HG03139 (cell line): ENCODE measurements around the gene CSTB.
A peak's percentile ranks its signal among the peaks of the same experiment; 100 is the strongest.

ENCODE experiments used
- ATAC-seq: cut with Tn5 transposase; IDR thresholded peaks from one replicate; pipeline ENCODE4 v1.9.1; 2021; ENCODE audit not compliant: unreplicated experiment

CSTB gene

GRCh38 chr21:43811262-43812105 is 35.4 kb upstream of the CSTB start:
- ATAC-seq, result no peak

DNA sequence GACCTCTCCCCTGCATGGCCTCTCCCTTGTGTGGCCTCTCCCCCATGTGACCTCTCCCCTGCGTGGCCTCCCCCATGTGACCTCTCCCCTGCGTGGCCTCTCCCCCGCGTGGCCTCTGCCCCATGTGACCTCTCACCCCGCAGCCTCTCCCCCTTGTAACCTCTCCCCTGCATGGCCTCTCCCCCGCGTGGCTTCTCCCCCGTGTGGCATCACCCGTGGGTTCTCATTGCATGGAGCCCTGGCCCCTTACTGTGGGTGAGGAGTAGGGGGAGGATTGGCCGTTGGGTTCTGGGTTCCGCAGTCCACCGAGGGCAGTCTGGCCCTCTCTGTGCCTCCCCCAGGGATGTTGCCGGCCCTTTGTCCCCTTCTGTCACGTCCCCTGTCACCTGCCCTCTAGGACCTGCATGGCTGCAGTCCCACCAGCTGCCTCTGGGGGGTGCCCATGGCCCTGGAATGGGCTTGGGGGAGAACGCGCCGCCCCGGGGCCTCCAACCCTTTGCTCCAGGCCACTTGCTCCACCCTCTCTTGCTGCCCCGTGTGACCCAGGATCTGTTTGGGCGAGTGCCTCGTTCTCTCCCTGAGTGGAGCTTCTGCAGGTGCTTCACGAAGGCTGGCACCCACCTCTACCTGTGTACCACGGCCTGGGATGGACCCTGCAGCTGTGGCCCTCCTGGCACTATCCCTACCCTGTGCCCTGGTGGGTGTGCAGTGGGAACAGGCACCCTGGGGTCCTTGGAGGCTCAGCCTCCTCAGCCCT is 34.6 kb upstream of the CSTB start:
- no peak for ATAC-seq

DNA sequence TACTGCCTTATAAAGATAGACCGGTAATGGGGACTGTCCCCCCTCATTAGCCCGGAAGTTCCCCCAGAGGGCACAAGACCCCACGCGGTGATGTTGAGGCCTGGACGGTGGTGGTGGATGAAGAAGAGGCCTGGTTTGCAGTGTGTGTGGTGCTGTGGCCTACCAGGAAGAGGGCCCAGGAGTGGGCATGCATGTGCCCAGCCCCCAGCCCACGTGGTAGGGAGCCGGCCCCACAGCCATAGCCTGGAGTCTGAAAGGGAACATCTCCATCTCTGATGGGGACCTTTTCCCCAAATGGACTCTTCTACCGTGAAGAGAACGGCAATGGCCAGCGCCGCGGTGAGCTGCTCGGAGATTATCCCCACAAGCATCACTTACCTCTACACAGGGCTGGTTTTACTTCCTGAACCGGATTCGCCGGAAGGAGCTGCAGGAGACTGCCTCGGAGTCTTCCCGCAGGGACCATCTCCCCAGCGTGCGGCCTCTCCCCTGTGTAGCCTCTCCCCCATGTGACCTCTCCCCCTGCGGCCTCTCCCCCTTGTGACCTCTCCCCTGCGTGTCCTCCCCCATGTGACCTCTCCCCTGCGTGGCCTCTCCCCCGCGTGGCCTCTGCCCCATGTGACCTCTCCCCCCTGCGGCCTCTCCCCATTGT is 33.9 kb upstream of the CSTB start:
- no peak for ATAC-seq

- ATAC-seq, result no peak
These were observed 33.3 kb upstream of the CSTB start for GRCh38 chr21:43809346-43809799.

- no peak for ATAC-seq
These were observed 32.7 kb upstream of the CSTB start for GRCh38 chr21:43808832-43809251.

- no peak for ATAC-seq
These were observed 32.3 kb upstream of the CSTB start for GRCh38 chr21:43808367-43808766.

- no peak for ATAC-seq
These were observed 30.1 kb upstream of the CSTB start for GRCh38 chr21:43806017-43806710.

DNA sequence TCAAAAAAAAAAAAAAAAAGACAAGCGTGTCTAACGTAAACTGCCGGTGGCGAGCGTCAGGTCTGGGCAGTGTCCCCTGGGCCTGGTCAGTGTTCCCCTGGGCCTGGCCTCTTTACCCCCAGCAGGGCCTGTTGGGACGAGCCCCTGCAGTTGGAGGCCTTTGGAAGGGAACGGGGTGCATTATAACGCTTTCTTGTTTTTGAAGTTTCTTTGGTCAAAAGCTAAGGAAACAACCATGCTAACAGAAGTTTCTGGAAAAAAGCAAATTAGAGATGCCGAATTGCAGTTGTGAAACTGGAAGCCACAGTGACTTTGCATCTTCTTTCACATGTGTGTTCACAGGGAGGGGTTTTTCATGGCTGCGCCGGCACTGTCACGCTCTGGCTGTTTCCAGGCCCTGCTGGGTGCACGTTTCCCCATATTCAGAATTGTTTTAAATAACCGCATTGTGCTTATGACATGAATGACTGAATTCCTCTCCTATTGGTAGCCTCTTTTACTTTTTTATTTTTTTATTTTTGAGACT is 29.2 kb upstream of the CSTB start:
- ATAC-seq, result peak; percentile 69

DNA sequence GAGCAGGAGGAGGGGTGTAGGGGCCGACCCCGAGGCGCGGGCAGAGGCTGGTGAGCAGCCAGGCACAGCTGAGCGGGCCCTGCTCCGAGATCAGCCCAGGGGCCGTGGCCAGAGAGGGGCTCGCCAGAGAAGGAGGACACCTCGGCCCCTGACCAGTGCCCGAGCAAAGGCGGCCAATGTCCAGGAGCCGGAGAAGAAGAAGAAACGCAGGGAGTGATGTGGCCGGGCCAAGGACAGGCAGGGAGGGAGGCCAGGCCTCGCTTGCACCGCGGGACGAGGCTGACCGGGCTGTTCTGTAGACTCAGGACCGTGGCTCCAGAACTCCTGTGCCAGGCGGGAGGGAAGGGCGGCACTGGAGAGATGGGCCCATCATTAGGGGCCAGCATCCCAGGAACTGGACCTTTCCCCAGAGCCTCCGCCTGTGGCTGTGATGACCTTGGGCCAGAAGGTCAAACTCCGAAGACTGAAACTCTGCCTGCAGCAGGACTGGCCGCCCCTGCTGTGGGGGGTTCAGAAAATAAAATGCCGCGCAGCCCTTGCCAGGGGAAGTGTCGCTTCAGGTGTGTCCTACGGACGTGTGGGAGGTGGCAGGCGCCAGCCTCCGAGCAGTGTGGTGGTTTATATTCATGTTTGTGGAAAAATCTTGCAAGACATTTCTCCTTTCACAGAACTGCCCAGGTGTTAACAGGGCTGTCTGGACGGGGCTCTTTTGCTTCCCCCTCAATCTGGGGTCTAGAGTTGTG is 27.6 kb upstream of the CSTB start:
- ATAC-seq, result no peak

DNA sequence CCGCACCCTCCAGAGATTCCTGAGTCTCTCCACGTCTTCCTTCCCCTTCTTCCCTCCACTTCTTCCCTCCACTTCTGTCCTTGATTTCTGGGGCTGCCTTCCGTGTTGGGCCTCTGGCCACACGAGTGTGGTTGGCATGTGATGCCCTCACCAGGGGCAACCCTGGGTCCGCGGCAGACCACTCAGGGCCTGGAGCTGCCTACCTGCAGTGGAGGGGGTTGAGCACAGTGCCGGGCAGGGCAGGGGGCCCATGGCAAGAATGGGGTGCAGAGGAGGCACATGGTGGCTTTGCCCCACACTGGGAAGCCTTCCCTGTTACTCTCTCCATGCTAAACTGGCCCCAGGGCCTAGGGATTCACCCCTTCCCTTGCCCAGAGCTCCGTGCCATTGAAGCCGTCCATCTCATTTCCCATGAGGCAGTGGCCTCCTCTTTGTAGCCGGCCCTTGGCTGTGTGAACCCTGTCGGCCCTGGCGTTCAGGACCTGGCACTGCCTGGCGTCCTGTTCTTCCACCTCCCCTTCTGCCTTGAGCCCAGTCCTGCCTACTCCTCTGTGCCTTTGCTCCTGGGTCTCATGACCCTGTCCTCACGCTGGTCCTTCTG is 26.7 kb upstream of the CSTB start:
- no peak for ATAC-seq

DNA sequence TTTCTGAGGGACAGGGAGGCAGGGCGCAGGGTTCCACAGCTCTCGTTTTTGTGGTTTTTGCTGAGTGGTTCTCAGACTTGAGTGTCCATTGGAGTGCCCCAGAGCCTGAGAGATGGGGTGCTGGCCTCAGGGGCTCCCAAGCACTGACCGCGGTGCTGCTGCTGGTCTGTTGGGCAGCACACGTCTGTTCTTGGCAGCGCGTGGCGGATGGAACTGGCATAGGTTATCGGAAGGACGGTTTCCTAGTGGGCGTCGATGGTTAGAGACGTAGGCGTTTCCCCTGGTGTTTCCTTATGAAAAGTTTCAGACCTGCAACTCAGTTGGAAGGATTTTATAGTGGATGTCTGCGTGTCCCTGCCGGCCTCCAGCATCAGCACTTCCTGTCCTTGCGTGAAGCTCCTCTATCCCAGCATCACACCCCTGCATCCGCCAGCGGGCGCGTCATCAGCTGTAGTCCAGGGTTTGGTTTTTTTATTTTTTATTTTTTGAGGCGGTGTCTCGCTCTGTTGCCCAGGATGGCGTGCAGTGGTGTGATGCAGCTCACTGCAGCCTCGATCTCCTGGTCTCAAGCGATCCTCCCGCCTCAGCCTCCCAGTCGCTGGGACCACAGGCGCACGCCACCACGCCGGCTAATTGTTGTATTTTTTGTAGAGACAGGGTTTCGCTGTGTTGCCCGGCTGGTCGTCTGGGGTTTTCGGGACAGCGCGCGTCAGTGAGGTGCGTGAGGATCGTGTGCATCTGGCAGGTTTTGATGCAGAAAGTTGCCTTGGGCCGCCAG is 25.1 kb upstream of the CSTB start:
- ATAC-seq, result no peak

DNA sequence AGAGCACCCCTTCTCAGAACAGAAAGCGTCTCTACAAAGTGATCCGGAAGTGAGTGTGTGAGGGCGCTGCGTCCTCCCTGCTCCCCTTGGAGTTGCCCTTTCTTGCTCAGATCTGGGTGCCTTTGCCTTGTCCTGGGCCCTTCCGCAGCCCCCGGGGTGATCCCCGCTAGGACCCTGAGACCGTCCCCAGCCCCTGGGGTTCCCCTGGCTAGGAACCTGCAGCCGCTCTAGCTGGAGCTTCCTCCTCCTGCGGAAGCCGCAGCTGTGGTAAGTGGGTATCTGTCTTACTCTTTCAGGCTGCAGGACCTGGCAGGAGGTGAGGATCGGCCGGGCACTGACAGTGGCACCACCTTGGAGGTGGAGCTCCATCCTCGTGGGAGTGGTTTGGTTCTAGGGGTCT is 24.5 kb upstream of the CSTB start:
- ATAC-seq, result no peak

- ATAC-seq, result no peak
These were observed 24.0 kb upstream of the CSTB start for GRCh38 chr21:43800124-43800523.

- no peak for ATAC-seq
These were observed 23.3 kb upstream of the CSTB start for GRCh38 chr21:43799301-43799840.

DNA sequence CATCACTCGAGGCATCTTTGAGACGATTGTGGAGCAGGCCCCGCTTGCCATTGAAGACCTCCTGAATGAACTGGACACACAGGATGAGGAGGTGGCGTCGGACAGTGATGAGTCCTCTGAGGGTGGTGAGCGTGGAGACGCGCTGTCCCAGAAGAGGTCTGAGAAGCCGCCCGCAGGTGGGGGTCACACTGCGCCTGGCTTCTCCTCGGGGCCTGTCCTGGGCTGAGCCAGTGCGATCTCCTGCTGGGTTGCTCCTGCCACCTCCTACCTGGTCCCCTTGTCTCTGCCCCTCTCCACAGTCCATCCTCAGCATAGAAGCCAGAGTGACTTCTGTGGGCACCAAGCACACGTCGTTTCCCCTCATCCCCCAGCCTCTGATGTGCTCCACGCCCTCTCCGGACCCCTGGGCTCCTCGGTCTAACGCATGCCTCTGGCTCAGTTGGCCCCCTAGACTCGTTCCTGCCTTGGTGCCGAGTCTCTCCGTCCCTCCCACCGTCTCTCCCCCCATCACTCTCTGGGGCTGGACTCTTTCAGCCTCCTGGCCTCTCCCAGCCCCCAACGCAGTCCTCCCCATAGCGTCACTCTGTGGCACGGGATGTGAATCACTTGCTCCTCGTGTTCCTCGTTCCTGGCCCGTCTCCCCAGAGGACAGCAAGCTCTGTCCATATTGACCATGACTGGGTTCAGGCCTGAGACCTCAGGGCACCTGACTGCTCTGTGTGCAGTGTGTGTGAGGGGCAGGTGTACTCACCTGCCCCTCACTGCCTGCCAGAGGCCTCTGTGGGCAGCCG is 22.0 kb upstream of the CSTB start:
- ATAC-seq, result no peak

DNA sequence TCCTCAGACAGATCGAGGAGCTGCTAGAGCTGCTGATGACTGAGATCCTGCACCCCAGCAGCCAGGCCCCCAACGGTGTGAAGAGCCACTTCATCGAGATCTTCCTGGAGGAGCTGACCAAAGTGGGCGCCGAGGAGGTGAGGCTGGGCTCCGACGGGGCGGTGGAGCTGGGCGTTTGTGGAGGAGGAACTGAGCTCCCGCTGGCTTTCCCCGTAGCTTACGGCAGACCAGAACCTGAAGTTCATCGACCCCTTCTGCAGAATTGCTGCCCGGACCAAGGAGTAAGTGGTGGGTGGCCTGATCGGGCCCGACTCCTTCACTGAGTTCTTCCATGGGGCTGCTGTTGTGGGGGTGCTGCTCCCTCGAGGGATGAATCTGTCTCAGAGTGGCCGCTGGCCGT is 21.3 kb upstream of the CSTB start:
- ATAC-seq, result no peak

DNA sequence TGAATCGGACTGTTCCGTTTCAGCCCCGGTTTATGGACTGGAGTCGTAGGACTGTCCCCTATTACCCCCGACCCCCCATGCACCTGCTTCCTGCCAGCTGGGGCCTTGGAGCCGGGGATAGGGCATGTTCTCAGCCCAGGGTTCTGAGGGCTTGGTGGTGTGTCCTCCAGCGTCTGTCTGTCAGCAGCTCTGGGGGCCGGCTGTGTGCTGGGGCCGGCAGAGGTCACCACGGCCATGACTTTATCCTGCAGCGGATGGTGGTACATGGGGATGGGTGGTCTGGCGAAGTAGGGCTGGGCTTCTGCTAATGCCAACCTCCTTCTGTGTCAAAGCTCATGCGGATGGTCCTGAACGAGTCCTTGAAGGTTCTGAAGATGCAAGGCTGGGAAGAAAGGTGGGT is 18.7 kb upstream of the CSTB start:
- ATAC-seq, result no peak

DNA sequence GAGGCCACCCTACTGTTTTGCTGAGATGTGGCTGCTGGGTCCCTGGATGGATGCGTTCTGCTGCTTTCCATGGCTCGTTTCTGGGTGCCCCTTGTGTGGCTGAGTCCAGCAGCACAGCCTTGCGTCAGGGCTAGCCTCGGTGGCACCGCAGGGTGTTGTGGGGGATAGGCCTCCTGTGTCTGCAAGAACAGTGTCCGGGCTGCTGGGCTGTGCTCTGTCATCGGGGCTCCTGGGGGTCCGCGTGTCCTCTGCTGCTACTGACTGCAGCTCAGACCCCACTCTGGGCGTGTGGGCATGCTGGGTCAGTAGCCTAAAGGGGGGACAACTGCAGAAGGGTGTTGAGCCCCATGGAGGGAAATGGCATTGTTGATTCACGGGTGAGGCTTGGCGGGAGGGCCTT is 18.2 kb upstream of the CSTB start:
- no peak for ATAC-seq
